Activated T-helper 1 cell treated with anti-CD3 and anti-CD28 coated beads, Interleukin-12 subunit alpha, Interleukin-12 subunit beta, Interleukin-2, Interleukin-4 antibody, amounts not matched to agents 30 ng/mL and 10 ng/mL and 1 ng/mL, durations not matched to agents 14 hours and 24 hours and 36 hours (primary cell): ENCODE results near the gene GJC2. TPM values are rescaled to one million over a fixed set of nuclear protein-coding genes. Genes with fewer than 3 reads are reported as not detected.
"Not testable (repeated sequence)": the region's sequence is repeated elsewhere in the genome, so short reads cannot be mapped to it uniquely, and the experiment has no call there.

Experiments used
- DNase-seq: peaks from one replicate; pipeline ENCODE4 v3.0.0; 2021; ENCODE audit warnings: low spot score
- H3K27ac Mint-ChIP-seq: one replicate; pipeline ENCODE4 v1.8.0; 2021; ENCODE audit warnings: mild to moderate bottlenecking, mixed read lengths
- H3K27me3 Mint-ChIP-seq: one replicate; pipeline ENCODE4 v1.8.0; 2022; ENCODE audit warnings: mild to moderate bottlenecking, moderate library complexity, mixed read lengths; ENCODE audit not compliant: insufficient read depth
- H3K36me3 Mint-ChIP-seq: one replicate; pipeline ENCODE4 v1.8.0; 2021; ENCODE audit warnings: low read depth, mixed read lengths
- H3K4me1 Mint-ChIP-seq: one replicate; pipeline ENCODE4 v1.8.0; 2021; ENCODE audit warnings: low read depth, mixed read lengths
- H3K4me3 Mint-ChIP-seq: one replicate; pipeline ENCODE4 v1.8.0; 2021; ENCODE audit warnings: mild to moderate bottlenecking, moderate library complexity, mixed read lengths
- H3K9me3 Mint-ChIP-seq: one replicate; pipeline ENCODE4 v1.8.0; 2021; ENCODE audit warnings: mixed read lengths
- intact Hi-C: fragments of 100-400 bp; cut with micrococcal nuclease; formaldehyde crosslinking; loops from one replicate; pipeline ENCODE4 v1.15.1; 2024
- total RNA-seq: library from RNA; stranded (reverse); gene quantifications from 2 replicates; pipeline ENCODE4 v1.2.3, GENCODE V29; 2022

GJC2 gene
- total RNA-seq, 1 donor from 2014 or later: 0.93 TPM

DNA sequence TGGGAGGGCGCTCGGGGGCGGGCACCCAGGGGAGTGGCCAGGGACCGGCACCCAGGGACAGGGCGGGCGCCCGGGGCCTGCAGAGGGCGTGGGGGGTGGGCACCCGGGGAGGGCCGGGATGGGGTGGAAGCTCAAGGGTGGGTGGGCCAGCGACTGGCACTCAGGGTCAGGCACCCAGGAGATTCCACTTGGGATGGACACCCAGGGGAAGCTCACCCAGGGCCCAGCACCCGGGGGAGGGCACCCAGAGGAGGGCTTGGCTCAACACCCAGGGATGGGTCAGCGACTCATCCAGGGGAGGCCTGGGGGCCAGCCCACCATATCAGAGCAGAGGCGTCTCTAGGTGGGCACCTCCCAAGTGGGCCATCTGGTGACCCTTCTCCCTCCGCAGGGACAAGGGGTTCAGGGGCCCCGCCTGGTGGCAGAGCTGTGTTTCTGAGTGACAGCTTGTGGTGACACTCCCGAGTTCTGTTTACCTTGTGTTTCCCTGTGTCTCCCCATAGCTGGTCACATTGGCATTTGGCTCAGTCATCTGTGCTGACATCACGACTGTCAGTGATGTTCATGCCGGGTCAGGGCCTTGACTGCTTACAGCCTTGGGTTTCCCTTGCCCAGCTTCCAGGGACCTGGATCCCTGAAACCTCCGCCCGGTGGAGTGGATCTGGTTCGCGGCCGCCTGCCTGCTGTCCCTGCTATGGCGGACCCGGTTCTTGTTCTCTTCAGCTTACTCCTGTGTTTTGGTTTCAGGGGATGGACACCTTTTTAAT, 16.6 kb downstream of the GJC2 start:
- intact Hi-C loops: loop anchor here (1.0 to 10.0 kb wide), 10 partner anchors 8 to 1762 kb away; partner anchors contain the start of genes ARF1, GUK1, MRPL55 and NUP133
- DNase-seq: peak; percentile 44
- peaks cover 21% of the 10 kb centered on the region for H3K4me1 Mint-ChIP-seq

DNA sequence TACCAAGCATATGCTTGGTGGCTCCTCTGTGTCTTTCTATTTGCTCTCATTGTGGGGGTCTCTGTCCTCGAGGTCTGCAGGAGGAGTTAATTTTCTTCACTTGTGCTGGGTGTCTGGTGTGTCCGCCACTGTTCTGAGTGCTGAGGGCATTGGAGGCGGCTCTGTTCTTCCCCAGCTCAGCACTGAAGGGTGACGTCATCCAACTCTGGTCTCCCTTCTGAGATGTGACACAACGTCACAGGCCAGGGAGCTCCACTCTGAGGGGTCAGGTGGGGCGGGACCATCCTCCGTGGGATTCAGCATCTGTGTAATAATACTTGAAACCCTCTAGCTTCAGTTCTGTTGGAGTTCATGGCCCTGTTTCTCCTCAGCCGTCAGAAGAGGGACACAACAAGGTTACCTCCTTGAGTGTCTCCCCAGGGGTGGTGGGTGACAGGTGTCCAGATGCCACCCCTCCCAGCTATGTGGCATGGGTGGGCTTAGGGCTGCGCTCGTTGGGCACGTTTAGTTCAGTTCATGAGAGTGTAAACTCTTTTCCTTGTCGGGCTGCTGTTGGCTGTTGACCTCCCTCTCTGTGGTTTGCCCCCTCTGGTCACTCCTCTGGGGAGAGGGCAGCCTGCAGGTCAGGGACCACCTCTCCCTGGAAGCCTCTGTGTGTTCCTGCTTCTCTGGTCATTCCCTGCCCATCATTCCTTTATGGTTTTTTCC, 19.0 kb downstream of the GJC2 start:
- Mint-ChIP-seq H3K36me3 (peaks cover 6% of the 10 kb centered on the region), H3K4me3 (peak overlapping the region; percentile 0), H3K9me3 (no peaks in the 10 kb centered on the region), H3K27me3 (no peaks in the 10 kb centered on the region), H3K4me1 (peaks cover 21% of the 10 kb centered on the region), H3K27ac (no peak overlapping the region)
- intact Hi-C loops: loop anchor here (5.0 to 10.0 kb wide), 3 partner anchors 1336 to 1764 kb away; partner anchors contain the start of genes NUP133, PARP1, TAF5L and URB2
- DNase-seq: no peak

More for the DNA sequence above, 16.6 kb downstream of the GJC2 start:
- Mint-ChIP-seq H3K4me3 (peak overlapping the region; percentile 85), H3K36me3 (peaks cover 6% of the 10 kb centered on the region), H3K27me3 (no peaks in the 10 kb centered on the region), H3K9me3 (no peaks in the 10 kb centered on the region), H3K27ac (peak overlapping the region; percentile 94)

DNA sequence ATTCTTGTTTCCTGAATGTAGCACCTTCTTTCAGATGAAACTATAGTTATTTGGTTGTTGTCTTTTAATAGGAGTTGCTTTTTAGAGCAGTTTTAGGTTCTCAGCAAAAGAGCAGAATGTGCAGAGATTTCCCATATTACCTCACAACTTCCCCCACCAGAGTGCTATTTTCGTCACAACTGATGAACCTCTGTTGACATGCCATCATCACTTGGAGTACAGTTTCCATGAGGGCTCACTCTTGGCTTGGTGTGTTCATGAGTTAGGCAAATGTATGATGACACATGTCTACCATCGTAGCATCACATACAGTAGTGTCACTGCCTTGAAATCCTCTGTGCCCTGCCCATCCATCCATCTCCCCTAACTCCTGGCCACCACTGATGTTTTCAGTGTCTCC, 19.6 kb downstream of the GJC2 start:
- Mint-ChIP-seq H3K27me3 (no peaks in the 10 kb centered on the region), H3K27ac (no peak overlapping the region), H3K9me3 (no peaks in the 10 kb centered on the region), H3K36me3 (peaks cover 6% of the 10 kb centered on the region), H3K4me3 (no peak overlapping the region), H3K4me1 (peaks cover 15% of the 10 kb centered on the region)
- no peak for DNase-seq
- intact Hi-C loops: loop anchor here (5.0 to 10.0 kb wide), 3 partner anchors 1335 to 1765 kb away; partner anchors contain the start of genes NUP133, PARP1, TAF5L and URB2

DNA sequence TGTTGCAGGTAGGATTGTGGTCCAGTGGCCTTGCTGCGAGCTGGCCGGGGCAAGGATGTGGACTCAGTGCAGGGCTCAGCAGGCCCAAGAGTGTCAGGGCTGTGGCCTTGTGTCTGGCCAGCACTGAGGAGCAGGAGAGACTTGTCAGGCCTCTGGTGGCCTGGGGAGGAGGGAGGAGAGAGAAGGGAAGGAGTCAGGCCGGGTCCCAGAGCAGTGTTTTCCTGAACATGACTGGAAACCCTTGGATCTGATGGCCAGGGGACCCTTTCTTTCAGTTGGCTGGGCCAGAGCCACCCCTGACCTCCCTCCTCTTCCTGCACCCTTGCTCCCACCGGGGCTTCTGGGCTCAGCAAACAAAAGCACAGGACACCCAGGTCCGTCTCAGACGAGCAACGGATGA, 20.9 kb downstream of the GJC2 start:
- H3K36me3 Mint-ChIP-seq: peaks cover 6% of the 10 kb centered on the region
- H3K9me3 Mint-ChIP-seq: no peaks in the 10 kb centered on the region
- H3K4me3 Mint-ChIP-seq: peak overlapping the region; percentile 7
- no peak overlapping the region for H3K27ac Mint-ChIP-seq
- H3K27me3 Mint-ChIP-seq: no peaks in the 10 kb centered on the region
- no peak for DNase-seq
- H3K4me1 Mint-ChIP-seq: peaks cover 6% of the 10 kb centered on the region
- intact Hi-C loops: no loop called here

DNA sequence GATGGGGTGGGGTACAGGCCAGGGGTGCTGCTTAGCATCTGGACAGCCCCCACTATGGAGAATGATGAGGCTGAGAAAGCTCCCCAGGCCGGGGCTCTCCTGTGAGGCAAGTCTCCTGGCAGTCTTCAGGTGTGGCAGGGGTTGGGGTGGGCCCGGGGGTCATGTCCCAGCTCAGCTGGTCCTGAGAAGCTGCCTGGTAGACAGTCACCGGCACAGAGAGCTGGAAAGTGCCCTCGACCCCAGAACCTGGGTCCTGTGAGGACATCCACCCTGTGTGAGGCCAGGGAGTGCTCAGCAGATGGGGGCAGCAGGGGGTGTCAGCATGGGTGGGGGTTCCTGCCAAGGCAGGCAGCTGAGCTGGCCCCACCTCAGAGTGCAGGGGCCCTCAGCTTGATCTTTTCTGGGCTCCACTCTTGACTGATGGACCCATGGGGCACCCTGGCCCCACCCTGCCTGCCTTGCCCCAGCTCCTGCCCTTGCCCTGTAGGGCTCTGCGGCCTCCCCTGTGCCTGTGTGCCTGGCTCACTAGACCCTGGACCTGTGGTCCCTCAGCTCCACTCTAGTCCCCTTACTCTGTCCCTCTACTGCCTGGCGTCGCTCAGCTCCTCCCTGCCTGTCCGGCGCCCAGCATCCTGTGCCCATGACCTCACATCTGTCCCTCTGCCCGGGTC, 21.6 kb downstream of the GJC2 start:
- intact Hi-C loops: no loop called here
- Mint-ChIP-seq H3K27me3 (no peaks in the 10 kb centered on the region), H3K4me3 (no peak overlapping the region), H3K36me3 (peaks cover 6% of the 10 kb centered on the region), H3K9me3 (no peaks in the 10 kb centered on the region), H3K4me1 (peaks cover 6% of the 10 kb centered on the region), H3K27ac (no peak overlapping the region)
- DNase-seq: no peak

DNA sequence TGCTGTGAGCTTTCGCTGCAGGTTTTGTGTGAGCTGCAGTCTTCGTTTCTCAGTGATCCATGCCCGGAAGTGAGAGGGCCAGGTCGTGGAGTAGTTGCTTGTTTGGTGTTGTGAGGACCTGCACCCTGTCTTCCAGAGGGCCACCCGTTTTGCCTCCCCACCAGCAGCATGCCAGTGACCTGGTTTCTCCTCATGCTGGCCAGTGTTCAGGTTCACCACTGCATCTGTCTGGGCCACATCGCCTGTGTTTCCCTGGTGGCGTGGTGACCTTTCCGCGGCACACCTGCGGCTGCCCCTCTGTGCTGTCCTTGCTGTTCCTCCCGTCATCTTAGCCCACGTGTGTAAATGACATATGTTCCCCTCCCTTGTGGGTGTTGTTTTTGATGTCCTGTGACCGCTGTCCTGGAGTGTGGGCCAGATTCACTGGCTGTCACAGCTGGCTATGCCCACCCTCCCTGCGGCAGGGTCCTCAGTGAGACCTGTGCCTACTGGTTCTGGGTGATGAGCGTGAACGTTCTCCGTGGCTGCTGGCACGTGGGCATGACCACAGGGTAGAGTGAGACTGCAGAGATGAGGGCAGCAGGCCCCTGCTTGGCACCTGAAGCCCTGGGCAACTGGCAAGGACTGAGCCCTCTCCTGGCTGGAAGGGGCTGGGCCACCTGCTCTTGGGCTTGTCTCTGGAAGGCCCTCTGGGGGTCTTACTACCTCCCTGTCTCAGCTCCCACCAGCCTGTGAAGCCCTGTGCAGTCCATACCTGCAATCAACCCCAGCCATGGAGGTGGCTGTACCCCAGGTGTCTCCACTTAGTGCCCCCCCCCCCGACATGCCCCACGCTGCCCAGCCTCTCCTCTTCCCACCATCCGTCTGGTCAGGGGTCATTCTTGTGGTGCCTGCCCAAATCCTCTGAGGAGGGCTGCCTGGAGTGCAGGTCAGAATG, 23.1 kb downstream of the GJC2 start:
- intact Hi-C loops: no loop called here
- no peaks in the 10 kb centered on the region for H3K4me1 Mint-ChIP-seq
- H3K36me3 Mint-ChIP-seq: peaks cover 5% of the 10 kb centered on the region
- no peaks in the 10 kb centered on the region for H3K9me3 Mint-ChIP-seq
- no peak overlapping the region for H3K27ac Mint-ChIP-seq
- no peak for DNase-seq
- H3K27me3 Mint-ChIP-seq: peaks cover 2% of the 10 kb centered on the region
- no peak overlapping the region for H3K4me3 Mint-ChIP-seq

DNA sequence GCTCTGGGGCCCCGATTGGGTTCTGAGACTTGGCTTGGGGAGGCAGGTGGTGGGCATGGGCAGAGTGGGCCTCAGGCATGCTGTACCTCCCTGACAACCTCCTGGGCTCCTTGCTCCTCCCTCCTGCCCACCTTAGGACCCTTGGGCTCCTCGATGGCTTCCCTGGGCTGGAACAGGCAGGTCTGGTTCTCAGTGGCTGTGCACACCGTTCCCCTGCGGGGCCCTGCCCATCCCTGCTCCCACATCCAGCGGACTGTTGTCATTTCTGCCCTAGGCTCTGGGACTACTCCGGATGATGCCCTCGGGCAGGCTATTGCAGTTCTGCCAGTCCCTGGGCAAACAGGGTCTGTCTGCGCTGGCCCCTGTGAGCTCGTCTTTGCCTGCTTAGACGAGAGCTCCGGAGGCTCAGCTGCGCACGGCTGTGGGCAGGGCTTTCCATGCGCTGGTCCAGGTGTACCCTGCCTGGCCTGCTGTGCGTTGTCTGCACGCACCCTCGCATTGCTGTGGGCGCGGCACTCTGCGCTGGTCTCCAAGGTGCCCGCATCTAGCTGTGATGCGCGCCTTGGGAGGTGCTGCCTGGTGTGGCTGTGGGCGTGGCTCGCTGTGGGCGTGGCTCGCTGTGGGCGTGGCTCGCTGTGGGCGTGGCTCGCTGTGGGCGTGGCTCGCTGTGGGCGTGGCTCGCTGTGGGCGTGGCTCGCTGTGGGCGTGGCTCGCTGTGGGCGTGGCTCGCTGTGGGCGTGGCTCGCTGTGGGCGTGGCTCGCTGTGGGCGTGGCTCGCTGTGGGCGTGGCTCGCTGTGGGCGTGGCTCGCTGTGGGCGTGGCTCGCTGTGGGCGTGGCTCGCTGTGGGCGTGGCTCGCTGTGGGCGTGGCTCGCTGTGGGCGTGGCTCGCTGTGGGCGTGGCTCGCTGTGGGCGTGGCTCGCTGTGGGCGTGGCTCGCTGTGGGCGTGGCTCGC, 24.1 kb downstream of the GJC2 start:
- intact Hi-C loops: loop anchor here (1.0 to 2.0 kb wide), 2 partner anchors 8 to 39 kb away; no protein-coding TSS in a partner anchor

DNA sequence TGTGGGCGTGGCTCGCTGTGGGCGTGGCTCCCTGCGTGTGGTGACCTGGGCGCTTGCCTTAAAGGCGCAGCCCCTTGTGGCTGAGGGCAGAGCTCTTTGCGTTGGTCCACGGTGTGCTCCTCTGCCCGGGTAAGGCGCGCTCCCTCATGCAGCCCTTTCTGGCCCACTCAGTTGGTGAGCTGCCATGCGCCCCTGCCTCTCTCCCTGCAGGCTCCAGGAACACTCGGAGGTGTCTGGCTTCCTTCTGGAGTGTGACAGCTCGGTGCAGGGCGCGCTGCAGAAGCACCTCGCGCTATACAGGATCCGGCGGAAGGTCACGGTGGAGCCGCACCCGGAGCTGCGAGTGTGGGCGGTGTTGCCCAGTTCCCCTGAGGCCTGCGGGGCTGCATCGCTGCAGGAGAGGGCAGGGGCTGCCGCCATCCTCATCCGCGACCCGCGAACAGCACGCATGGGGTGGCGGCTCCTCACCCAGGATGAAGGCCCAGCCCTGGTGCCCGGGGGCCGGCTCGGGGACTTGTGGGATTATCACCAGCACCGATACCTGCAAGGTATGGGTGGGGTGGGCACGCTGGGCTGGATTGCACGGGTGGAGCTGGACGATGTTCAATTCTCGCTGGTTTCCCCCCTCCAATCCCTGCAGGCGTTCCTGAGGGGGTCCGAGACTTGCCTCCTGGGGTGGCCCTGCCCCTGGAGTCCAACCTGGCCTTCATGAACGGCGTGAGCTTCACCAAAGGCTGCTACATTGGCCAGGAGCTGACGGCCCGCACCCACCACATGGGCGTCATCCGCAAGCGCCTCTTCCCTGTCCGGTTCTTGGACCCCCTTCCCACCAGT, 25.0 kb downstream of the GJC2 start:
- no peak overlapping the region for H3K4me3 Mint-ChIP-seq
- peaks cover 2% of the 10 kb centered on the region for H3K27me3 Mint-ChIP-seq
- no peaks in the 10 kb centered on the region for H3K4me1 Mint-ChIP-seq
- no peaks in the 10 kb centered on the region for H3K9me3 Mint-ChIP-seq
- DNase-seq: no peak
- no peaks in the 10 kb centered on the region for H3K36me3 Mint-ChIP-seq
- intact Hi-C loops: loop anchor here (1.0 to 2.0 kb wide), 2 partner anchors 8 to 38 kb away; no protein-coding TSS in a partner anchor
- H3K27ac Mint-ChIP-seq: no peak overlapping the region

More for the DNA sequence above, 24.1 kb downstream of the GJC2 start:
- not testable (repeated sequence) for H3K27ac Mint-ChIP-seq, H3K4me1 Mint-ChIP-seq, DNase-seq, H3K4me3 Mint-ChIP-seq, H3K27me3 Mint-ChIP-seq, H3K9me3 Mint-ChIP-seq, H3K36me3 Mint-ChIP-seq

DNA sequence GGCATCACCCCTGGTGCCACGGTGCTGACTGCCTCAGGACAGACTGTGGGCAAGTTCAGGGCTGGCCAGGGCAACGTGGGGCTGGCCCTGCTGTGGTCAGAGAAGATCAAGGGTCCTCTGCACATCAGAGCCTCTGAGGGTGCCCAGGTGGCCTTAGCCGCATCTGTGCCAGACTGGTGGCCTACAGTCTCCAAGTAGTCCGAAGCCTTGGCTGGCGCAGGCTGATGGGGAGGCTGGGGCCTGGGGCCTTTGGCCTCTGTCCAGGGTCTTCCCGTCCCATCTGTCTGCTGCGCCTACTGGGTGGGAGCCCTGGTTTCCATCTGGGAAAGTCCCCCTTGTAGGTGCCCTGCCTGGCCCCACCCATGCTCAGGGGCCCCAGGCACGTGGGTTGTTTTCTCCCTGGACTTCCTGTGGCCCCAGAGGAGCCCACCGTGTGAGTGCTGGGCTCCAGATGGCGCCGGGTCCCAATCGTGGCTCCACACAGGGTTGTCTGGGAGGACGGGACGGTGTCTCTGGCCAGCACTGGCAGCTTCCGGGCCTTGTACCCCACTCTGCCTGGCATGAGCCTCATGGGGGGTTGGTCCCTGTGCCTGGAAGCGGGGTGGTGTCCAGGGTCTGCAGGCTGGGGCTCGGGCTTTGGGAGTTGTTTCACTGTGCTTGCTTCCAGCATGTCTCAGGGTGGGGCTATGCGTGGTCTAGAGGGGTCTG, 25.7 kb downstream of the GJC2 start:
- no peaks in the 10 kb centered on the region for H3K4me1 Mint-ChIP-seq
- no peak for DNase-seq
- no peak overlapping the region for H3K4me3 Mint-ChIP-seq
- H3K27me3 Mint-ChIP-seq: peaks cover 2% of the 10 kb centered on the region
- H3K36me3 Mint-ChIP-seq: no peaks in the 10 kb centered on the region
- no peaks in the 10 kb centered on the region for H3K9me3 Mint-ChIP-seq
- intact Hi-C loops: loop anchor here (2.0 kb wide), 1 partner anchor 37 kb away; no protein-coding TSS in a partner anchor
- H3K27ac Mint-ChIP-seq: no peak overlapping the region

DNA sequence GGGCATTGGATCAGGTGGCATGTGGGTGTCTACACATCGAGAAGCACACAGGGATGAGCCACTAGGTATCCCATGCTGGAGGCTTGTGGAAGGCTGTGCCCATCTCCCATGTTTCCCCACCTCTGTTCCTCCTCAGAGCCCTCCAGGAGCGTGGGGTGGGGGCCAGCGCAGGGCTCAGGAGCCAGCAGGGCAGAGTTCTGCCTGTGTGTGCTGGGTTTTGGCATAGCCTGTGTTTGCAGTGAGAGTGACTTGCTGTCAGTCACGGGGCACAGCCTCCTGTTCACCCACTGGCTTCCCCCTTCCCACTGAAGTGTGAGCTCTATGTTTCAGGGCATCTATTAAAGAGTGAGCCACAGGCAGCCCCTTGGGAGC, 26.3 kb downstream of the GJC2 start:
- Mint-ChIP-seq H3K4me1 (no peaks in the 10 kb centered on the region), H3K36me3 (no peaks in the 10 kb centered on the region), H3K27me3 (peaks cover 2% of the 10 kb centered on the region), H3K9me3 (no peaks in the 10 kb centered on the region), H3K4me3 (no peak overlapping the region), H3K27ac (no peak overlapping the region)
- DNase-seq: no peak
- intact Hi-C loops: no loop called here
